NB4 (cell line): ENCODE data around the gene GUCA2B.

Experiments used
- DNase-seq: peaks from one replicate; pipeline ENCODE4 v3.0.0; 2010; ENCODE audit warnings: low read depth
- H3K4me3 ChIP-seq: one replicate; pipeline ENCODE4 v1.5.1; 2011; ENCODE audit warnings: mild to moderate bottlenecking, low read depth, low read length, moderate library complexity
- MYC ChIP-seq: IDR thresholded peaks from 2 replicates; pipeline ENCODE4 v1.6.1; 2011; ENCODE audit warnings: low read depth, low read length
- POLR2A ChIP-seq: IDR thresholded peaks from 2 replicates; pipeline ENCODE4 v1.6.1; 2011; ENCODE audit warnings: mild to moderate bottlenecking; ENCODE audit not compliant: insufficient read length; ENCODE audit errors: extremely low read depth
- TF ChIP-seq, protein P1 (sequence below): IDR thresholded peaks from 2 replicates; pipeline ENCODE4 v1.6.1; 2011; ENCODE audit warnings: low read depth, low read length
- TF ChIP-seq, protein P2 (sequence below): IDR thresholded peaks from one replicate; pipeline ENCODE4 v1.5.1; 2012; ENCODE audit warnings: low read depth, low read length

The GUCA2B gene

DNA sequence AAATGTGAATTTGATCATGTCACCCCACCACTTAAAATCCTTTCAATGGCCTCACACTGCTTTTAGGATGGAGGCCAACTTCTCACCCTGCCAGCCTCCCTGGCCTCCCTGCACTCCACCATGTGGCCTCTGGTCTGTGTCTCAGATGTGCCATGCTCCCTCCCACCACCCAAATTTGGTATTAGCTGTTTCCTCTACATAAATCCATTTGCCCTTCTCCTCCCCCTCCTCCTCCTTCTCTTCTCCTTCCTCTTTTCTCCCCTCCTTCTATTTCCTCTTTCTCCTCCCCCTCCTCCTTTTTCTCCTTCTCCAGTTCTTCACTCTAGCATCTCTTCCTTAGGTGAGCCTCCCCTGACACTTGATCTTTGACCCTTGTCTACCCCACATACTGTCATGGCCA, 16.7 kb upstream of the GUCA2B start:
- no peak overlapping the region for H3K4me3 ChIP-seq
- TF ChIP-seq, protein P1, sequence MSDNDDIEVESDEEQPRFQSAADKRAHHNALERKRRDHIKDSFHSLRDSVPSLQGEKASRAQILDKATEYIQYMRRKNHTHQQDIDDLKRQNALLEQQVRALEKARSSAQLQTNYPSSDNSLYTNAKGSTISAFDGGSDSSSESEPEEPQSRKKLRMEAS: no peak; the same call in 1 of the 2 replicates
- TF ChIP-seq MYC (no peak), POLR2A (no peak)
- TF ChIP-seq, protein P2, sequence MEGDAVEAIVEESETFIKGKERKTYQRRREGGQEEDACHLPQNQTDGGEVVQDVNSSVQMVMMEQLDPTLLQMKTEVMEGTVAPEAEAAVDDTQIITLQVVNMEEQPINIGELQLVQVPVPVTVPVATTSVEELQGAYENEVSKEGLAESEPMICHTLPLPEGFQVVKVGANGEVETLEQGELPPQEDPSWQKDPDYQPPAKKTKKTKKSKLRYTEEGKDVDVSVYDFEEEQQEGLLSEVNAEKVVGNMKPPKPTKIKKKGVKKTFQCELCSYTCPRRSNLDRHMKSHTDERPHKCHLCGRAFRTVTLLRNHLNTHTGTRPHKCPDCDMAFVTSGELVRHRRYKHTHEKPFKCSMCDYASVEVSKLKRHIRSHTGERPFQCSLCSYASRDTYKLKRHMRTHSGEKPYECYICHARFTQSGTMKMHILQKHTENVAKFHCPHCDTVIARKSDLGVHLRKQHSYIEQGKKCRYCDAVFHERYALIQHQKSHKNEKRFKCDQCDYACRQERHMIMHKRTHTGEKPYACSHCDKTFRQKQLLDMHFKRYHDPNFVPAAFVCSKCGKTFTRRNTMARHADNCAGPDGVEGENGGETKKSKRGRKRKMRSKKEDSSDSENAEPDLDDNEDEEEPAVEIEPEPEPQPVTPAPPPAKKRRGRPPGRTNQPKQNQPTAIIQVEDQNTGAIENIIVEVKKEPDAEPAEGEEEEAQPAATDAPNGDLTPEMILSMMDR: no peak
- DNase-seq: peak; percentile 38

DNA sequence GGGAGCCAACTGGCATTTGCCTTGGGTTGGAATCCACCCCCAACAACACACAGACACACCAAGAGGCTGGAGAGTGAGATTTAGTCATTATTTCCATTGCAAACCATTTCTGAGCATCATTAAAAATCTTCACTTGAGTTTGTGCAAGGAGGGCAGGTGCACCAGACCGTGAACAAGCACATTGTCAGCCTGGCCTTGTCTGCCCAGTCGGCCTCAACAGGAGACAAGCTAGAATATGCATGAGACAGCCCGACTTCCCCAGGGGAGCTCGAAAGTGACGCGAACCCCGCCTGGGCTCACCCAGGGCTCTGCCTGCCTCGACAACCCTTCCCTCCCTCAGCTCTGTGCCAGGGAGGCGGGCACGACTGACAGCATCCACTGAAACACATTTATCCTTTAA, 15.4 kb upstream of the GUCA2B start:
- H3K4me3 ChIP-seq: no peak overlapping the region
- TF ChIP-seq MYC: no peak
- TF ChIP-seq, protein P1: no peak
- TF ChIP-seq, protein P2: no peak
- no peak for TF ChIP-seq POLR2A
- DNase-seq: no peak

DNA sequence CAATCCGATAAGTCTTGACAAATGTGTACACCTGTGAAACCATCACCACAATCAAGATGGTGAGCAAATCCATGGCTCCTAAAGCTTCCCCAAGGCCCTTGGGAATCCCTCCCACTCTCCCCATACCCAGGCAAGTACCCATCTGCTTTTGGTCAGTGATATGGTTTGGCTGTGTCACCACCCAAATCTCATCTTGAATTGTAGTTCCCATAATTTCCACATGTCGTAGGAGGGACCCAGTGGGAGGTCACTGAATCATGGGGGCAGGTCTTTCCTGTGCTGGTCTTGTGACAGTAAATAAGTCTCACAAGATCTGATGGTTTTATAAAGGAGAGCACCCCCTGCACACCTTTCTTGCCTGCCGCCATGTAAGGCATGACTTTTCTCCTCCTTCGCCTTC, 14.6 kb upstream of the GUCA2B start:
- no peak for DNase-seq
- no peak for TF ChIP-seq MYC
- TF ChIP-seq, protein P2: no peak
- no peak overlapping the region for H3K4me3 ChIP-seq

DNA sequence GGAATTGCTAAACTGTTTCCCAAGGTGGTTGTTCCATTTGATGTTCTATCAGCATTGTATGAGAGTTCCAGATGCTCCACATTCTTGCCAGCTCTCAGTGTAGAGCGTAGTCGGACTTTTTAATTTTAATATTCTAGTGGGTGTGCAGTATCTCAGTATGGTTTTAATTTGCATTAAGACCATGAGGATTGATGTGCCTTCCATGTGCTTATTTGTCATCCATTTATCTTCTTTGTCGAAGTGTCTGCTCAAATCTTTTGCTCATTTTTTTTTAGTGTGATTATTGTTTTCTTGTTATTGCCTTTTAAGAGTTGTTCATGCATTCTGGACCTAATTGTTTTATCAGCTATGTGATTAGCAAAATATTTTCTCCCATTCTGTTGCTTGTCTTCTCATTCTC, 13.8 kb upstream of the GUCA2B start:
- DNase-seq: no peak
- TF ChIP-seq MYC: no peak
- TF ChIP-seq, protein P2: no peak
- TF ChIP-seq, protein P1: no peak
- TF ChIP-seq POLR2A: no peak
- H3K4me3 ChIP-seq: no peak overlapping the region

DNA sequence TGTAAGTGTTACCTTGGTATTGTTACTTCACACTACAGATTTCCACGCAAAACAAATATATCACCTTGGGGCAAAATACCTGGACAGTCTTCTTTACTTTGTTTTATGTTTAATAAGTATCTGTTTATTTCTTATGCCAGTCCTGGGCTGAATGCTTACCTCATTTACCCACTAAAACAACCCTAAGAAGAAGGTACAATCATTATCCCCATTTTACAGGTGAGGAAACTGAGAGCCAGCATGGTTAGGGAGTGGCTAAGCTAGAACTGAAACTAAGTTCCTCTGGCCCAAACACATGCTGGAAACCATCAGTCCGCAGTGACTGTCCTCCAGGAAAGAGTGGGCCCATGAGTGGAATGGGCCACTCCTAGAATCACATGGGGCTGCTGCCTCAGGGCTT, 13.0 kb upstream of the GUCA2B start:
- no peak for DNase-seq
- no peak overlapping the region for H3K4me3 ChIP-seq
- TF ChIP-seq MYC (no peak), POLR2A (no peak)
- TF ChIP-seq, protein P2: no peak
- TF ChIP-seq, protein P1: no peak

DNA sequence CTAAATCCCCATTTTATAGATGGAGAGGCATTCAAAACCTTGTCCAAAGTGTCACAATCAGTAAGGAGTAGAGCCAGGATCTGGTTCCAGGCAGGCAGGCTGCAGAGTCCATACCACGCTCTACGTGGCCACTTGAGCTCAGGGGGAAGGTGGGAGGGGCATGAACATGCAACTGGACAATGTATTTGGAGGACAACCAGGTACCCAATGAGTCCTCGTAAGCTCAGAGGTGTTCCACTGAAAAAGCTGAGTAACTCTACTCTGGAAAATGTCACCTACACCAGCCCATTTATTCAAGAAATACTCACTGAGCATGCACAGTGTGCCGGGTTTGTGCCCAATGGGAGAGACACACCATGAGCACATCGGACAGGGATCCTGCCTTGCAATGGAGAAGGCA, 11.2 kb upstream of the GUCA2B start:
- TF ChIP-seq, protein P1: no peak
- TF ChIP-seq, protein P2: no peak
- TF ChIP-seq POLR2A (no peak), MYC (no peak)
- H3K4me3 ChIP-seq: no peak overlapping the region
- no peak for DNase-seq
